Smooth muscle cell (in vitro differentiated cells): ENCODE results near the gene HLF. TPM values are rescaled to one million over a fixed set of nuclear protein-coding genes. Genes with fewer than 3 reads are reported as not detected.

Experiments
- DNase-seq: peaks from one replicate; lab custom pipeline; 2025; ENCODE audit not compliant: unreplicated experiment; lab: John Stamatoyannopoulos, UW
- H2AFZ ChIP-seq: fragments of 200-600 bp; sonication (generic); 2 replicates; pipeline ENCODE4 v1.6.0; 2016; ENCODE audit warnings: antibody characterized with exemption, low read depth, mild to moderate bottlenecking
- H3F3A ChIP-seq: fragments of 200-600 bp; sonication (generic); 2 replicates; pipeline ENCODE4 v1.6.0; 2017; ENCODE audit warnings: antibody characterized with exemption, low read depth
- H3K27ac ChIP-seq: fragments of 200-600 bp; sonication (generic); 2 replicates; pipeline ENCODE4 v1.5.1; 2016; ENCODE audit warnings: low read depth, mild to moderate bottlenecking
- H3K27me3 ChIP-seq: fragments of 200-600 bp; sonication (generic); 2 replicates; pipeline ENCODE4 v1.6.1; 2016; ENCODE audit warnings: low read depth, mild to moderate bottlenecking
- H3K36me3 ChIP-seq: fragments of 200-600 bp; sonication (generic); 2 replicates; pipeline ENCODE4 v1.5.1; 2016; ENCODE audit warnings: low read depth
- H3K4me1 ChIP-seq: fragments of 200-600 bp; sonication (generic); 2 replicates; pipeline ENCODE4 v1.5.1; 2016; ENCODE audit warnings: low read depth
- H3K4me2 ChIP-seq: fragments of 200-600 bp; sonication (generic); 2 replicates; pipeline ENCODE4 v1.6.0; 2016; ENCODE audit warnings: mild to moderate bottlenecking
- H3K4me3 ChIP-seq: fragments of 200-600 bp; sonication (generic); 2 replicates; pipeline ENCODE4 v1.5.1; 2016; ENCODE audit warnings: mild to moderate bottlenecking
- H3K79me2 ChIP-seq: fragments of 200-600 bp; sonication (generic); 2 replicates; pipeline ENCODE4 v1.6.0; 2016; ENCODE audit warnings: low read depth, mild to moderate bottlenecking
- H3K9ac ChIP-seq: fragments of 200-600 bp; sonication (generic); 2 replicates; pipeline ENCODE4 v1.6.0; 2016; ENCODE audit warnings: low read depth
- H3K9me3 ChIP-seq: fragments of 200-600 bp; sonication (generic); replicated peaks from 2 replicates; pipeline ENCODE4 v1.5.1; 2016; ENCODE audit warnings: low read depth
- H4K20me1 ChIP-seq: fragments of 200-600 bp; sonication (generic); 2 replicates; pipeline ENCODE4 v1.6.0; 2016; ENCODE audit warnings: low read depth
- CTCF ChIP-seq: fragments of 200-600 bp; sonication (generic); IDR thresholded peaks from 2 replicates; pipeline ENCODE4 v1.5.1; 2017; ENCODE audit warnings: borderline replicate concordance, mild to moderate bottlenecking, antibody characterized with exemption; ENCODE audit not compliant: insufficient read depth, poor library complexity, severe bottlenecking
- WGBS: methylation state at CpG from one replicate; pipeline ENCODE4 v1.1.7; 2016; ENCODE audit warnings: low lambda C conversion rate; 5-methylcytosine and 5-hydroxymethylcytosine counted together
- polyA plus RNA-seq: library from polyadenylated mRNA; unstranded; fragments of >200 nt; fragmentation: Nextera tagmentation; extraction: Ambion mirVana; gene quantifications from 2 replicates; pipeline ENCODE4 v1.2.1, GENCODE V29; 2016
- total RNA-seq: library from RNA; depleted of rRNA; stranded (reverse); fragments of >200 nt; gene quantifications from 2 replicates; pipeline ENCODE4 v1.2.3, GENCODE V29; 2014

The HLF gene
- total and polyA plus RNA-seq, 2 experiments from 2014 or later, result 0.19 TPM; not detected in 1

- Histone ChIP-seq H3K4me2 (no peak overlapping the region), H3K9ac (no peak overlapping the region), H3F3A (no peaks in the 10 kb centered on the region), H3K4me3 (no peak overlapping the region), H3K79me2 (no peaks in the 10 kb centered on the region), H4K20me1 (no peaks in the 10 kb centered on the region), H2AFZ (no peak overlapping the region), H3K4me1 (no peaks in the 10 kb centered on the region), H3K27me3 (no peaks in the 10 kb centered on the region), H3K36me3 (no peaks in the 10 kb centered on the region), H3K9me3 (no peaks in the 10 kb centered on the region), H3K27ac (no peak overlapping the region)
- WGBS, result 78% methylated on average over 4 of the region's 4 CpGs
- TF ChIP-seq CTCF, result no peak
- no peak for DNase-seq
These were observed 79.2 kb downstream of the HLF start for GRCh38 chr17:55343900-55344513.

GRCh38 chr17:55344514-55344997 lies 79.8 kb downstream of the HLF start:
- Histone ChIP-seq H3K9me3 (no peaks in the 10 kb centered on the region), H4K20me1 (no peaks in the 10 kb centered on the region), H3K27me3 (no peaks in the 10 kb centered on the region), H2AFZ (no peak overlapping the region), H3K4me1 (no peaks in the 10 kb centered on the region), H3K27ac (no peak overlapping the region), H3K4me2 (no peak overlapping the region), H3K79me2 (no peaks in the 10 kb centered on the region), H3K36me3 (no peaks in the 10 kb centered on the region), H3K4me3 (no peak overlapping the region), H3K9ac (no peak overlapping the region), H3F3A (no peaks in the 10 kb centered on the region)
- no peak for TF ChIP-seq CTCF
- no peak for DNase-seq
- 72% methylated on average over 3 of the region's 3 CpGs for WGBS

GRCh38 chr17:55345132-55345531 lies 80.4 kb downstream of the HLF start:
- no peaks in the 10 kb centered on the region for H3K4me1 ChIP-seq
- no peak overlapping the region for H2AFZ ChIP-seq
- TF ChIP-seq CTCF, result no peak
- H3K79me2 ChIP-seq, result no peaks in the 10 kb centered on the region
- WGBS, result 89% methylated on average over 1 of the region's 1 CpG
- no peaks in the 10 kb centered on the region for H3K27me3 ChIP-seq
- no peaks in the 10 kb centered on the region for H3K9me3 ChIP-seq
- no peak overlapping the region for H3K27ac ChIP-seq
- H3K9ac ChIP-seq, result no peak overlapping the region
- H3K36me3 ChIP-seq, result no peaks in the 10 kb centered on the region
- H3F3A ChIP-seq, result no peaks in the 10 kb centered on the region
- H4K20me1 ChIP-seq, result no peaks in the 10 kb centered on the region
- H3K4me3 ChIP-seq, result no peak overlapping the region
- H3K4me2 ChIP-seq, result no peak overlapping the region
- no peak for DNase-seq

- no peaks in the 10 kb centered on the region for H3K4me1 ChIP-seq
- no peaks in the 10 kb centered on the region for H3K27me3 ChIP-seq
- H3K9ac ChIP-seq, result no peak overlapping the region
- H3K9me3 ChIP-seq, result no peaks in the 10 kb centered on the region
- 100% methylated on average over 1 of the region's 1 CpG for WGBS
- no peaks in the 10 kb centered on the region for H4K20me1 ChIP-seq
- no peaks in the 10 kb centered on the region for H3F3A ChIP-seq
- H3K79me2 ChIP-seq, result no peaks in the 10 kb centered on the region
- no peak for DNase-seq
- H3K27ac ChIP-seq, result no peak overlapping the region
- H3K36me3 ChIP-seq, result no peaks in the 10 kb centered on the region
- H2AFZ ChIP-seq, result no peak overlapping the region
- H3K4me2 ChIP-seq, result no peak overlapping the region
- H3K4me3 ChIP-seq, result no peak overlapping the region
- no peak for TF ChIP-seq CTCF
These were observed 81.9 kb downstream of the HLF start for GRCh38 chr17:55346658-55347057.
